Retinal pigment epithelial cell (primary cell): ENCODE measurements around the gene GLP1R.

ENCODE experiments used
- DNase-seq: peaks from one replicate; pipeline ENCODE4 v3.0.0-alpha.2; 2010; ENCODE audit warnings: low read depth
- H3K4me3 ChIP-seq: 2 replicates; pipeline ENCODE4 v1.5.1; 2011; ENCODE audit warnings: mild to moderate bottlenecking, low read length, control low read depth, moderate library complexity
- TF ChIP-seq, protein P1 (sequence below): conservative IDR thresholded peaks from 2 replicates; pipeline ENCODE4 v1.5.1; 2011; ENCODE audit warnings: low read depth, low read length, control low read depth, inconsistent platforms

GLP1R gene

DNA sequence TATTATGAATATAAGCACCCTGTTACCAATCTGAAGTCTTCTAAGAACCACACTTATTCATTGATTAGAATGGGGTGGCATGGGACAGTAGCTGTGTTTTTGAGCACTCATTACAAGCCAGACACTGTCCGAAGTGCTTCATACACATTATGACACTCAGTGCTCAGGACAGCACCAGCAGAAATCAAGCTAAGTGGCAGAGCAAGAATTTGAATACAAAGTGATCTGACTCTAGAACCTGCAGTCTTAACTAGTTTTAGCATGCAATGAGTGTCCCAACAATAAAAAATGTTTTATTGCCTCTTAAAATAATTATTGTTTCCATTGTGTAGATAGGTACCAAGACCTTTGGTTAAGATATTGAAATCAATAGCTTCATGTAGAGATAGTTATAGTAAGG lies 39.1 kb upstream of the GLP1R start:
- TF ChIP-seq, protein P1, sequence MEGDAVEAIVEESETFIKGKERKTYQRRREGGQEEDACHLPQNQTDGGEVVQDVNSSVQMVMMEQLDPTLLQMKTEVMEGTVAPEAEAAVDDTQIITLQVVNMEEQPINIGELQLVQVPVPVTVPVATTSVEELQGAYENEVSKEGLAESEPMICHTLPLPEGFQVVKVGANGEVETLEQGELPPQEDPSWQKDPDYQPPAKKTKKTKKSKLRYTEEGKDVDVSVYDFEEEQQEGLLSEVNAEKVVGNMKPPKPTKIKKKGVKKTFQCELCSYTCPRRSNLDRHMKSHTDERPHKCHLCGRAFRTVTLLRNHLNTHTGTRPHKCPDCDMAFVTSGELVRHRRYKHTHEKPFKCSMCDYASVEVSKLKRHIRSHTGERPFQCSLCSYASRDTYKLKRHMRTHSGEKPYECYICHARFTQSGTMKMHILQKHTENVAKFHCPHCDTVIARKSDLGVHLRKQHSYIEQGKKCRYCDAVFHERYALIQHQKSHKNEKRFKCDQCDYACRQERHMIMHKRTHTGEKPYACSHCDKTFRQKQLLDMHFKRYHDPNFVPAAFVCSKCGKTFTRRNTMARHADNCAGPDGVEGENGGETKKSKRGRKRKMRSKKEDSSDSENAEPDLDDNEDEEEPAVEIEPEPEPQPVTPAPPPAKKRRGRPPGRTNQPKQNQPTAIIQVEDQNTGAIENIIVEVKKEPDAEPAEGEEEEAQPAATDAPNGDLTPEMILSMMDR: no peak
- DNase-seq: no peak

GRCh38 chr6:39016839-39017546 lies 31.6 kb upstream of the GLP1R start:
- TF ChIP-seq, protein P1: no peak
- H3K4me3 ChIP-seq: no peak overlapping the region
- no peak for DNase-seq

More for the DNA sequence above, 39.1 kb upstream of the GLP1R start:
- H3K4me3 ChIP-seq: no peak overlapping the region

DNA sequence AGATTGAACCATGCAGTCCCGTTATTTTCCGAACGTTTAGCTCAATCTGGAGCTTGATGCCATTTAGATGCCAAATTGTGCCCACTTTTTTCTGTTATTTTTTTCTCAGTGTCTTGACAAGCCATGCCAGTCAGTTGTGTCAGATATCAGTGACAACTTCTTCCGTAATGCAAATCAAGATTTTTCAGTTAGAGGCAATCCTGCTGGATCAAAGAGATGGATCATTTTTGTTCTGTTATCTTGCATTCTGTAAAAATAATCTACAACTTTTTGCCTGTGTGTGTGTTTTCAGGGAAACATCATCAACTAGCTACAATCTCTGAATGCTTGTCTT lies 31.1 kb upstream of the GLP1R start:
- no peak overlapping the region for H3K4me3 ChIP-seq
- TF ChIP-seq, protein P1: no peak
- no peak for DNase-seq

- no peak for DNase-seq
- TF ChIP-seq, protein P1: no peak
- H3K4me3 ChIP-seq: no peak overlapping the region
Measured at GRCh38 chr6:39018103-39018502, 30.5 kb upstream of the GLP1R start.

DNA sequence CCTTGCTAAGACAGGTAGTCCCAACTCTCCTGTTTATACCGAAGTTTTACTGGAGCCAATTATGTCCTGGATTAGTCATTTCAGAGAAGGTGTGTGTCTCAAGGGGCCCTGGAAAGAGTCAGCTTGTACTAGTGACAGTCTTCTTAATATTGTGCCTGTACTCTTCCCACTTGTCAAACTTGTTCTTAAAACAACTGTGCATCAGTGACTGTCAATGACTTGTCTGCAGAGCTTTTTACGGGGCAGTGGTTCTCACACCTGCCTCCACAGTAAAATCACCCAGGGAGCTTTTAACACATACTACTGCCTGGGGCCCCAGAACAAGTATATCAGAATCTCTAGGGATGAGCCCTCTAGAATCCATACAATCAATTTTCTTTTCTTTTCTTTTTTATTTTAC lies 28.4 kb upstream of the GLP1R start:
- TF ChIP-seq, protein P1: no peak
- no peak overlapping the region for H3K4me3 ChIP-seq
- DNase-seq: no peak

DNA sequence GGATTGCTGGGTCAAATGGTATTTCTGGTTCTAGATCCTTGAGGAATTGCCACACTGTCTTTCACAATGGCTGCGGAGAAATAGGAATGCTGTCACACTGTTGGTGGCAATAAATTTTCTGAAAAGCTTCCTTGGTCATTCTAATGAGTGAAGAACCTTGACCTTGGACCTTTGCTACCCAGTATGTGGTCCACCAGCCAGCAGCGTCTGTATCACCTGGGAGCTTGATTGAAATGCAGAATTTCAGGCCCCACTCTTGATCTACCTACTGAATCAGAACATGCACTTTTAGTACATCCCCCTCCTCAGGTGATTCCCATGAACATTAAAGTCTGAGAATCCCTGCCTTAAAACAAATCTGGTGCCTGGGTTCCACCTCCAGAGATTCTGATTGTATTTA lies 27.5 kb upstream of the GLP1R start:
- no peak overlapping the region for H3K4me3 ChIP-seq
- DNase-seq: no peak
- TF ChIP-seq, protein P1: no peak

DNA sequence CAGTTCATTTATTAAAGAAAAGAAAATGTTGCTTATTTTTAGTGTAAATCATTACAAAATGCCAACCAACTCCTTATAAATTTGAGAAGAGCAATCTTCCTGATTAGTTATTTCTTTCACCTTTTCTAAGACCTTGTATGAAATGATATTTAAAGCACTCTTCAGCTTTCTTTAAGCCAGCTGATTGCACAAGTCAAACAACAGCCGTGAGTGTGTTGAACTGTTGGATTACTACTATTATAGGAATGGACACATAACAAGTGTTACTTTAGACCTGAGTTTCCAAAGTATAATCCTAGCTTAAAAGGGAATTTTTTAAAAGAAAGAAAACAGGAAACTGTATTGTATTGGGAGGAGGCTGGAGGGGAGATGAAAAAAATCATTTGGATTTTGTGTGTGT lies 26.8 kb upstream of the GLP1R start:
- H3K4me3 ChIP-seq: no peak overlapping the region
- TF ChIP-seq, protein P1: no peak
- DNase-seq: no peak
